Ectodermal cell (in vitro differentiated cells): ENCODE results near the gene TLR7. TPM values are rescaled to one million over a fixed set of nuclear protein-coding genes. Genes with fewer than 3 reads are reported as not detected.

Experiments used
- H3K27ac ChIP-seq: 2 replicates; pipeline ENCODE4 v1.7.0; 2013; ENCODE audit warnings: mild to moderate bottlenecking, low read depth, low read length; ENCODE audit not compliant: insufficient read depth, poor library complexity, severe bottlenecking
- H3K27me3 ChIP-seq: 2 replicates; pipeline ENCODE4 v1.7.0; 2013; ENCODE audit warnings: mild to moderate bottlenecking, low read length; ENCODE audit not compliant: insufficient read depth, control insufficient read depth, poor library complexity, severe bottlenecking
- H3K36me3 ChIP-seq: one replicate; pipeline ENCODE4 v1.7.0; 2013; ENCODE audit warnings: low read length; ENCODE audit not compliant: control insufficient read depth, insufficient read depth
- H3K4me1 ChIP-seq: one replicate; pipeline ENCODE4 v1.7.0; 2013; ENCODE audit warnings: low read length; ENCODE audit not compliant: control insufficient read depth, insufficient read depth
- H3K4me3 ChIP-seq: 2 replicates; pipeline ENCODE4 v1.7.0; 2013; ENCODE audit warnings: low read depth, low read length, control low read depth; ENCODE audit not compliant: insufficient read depth
- H3K9me3 ChIP-seq: 2 replicates; pipeline ENCODE4 v1.7.0; 2013; ENCODE audit warnings: mild to moderate bottlenecking, low read length, moderate library complexity; ENCODE audit not compliant: control insufficient read depth
- WGBS, 2 experiments: methylation state at CpG; one replicate each; pipeline ENCODE4 v1.1.7; 2013; ENCODE audit warnings: missing lambda C conversion rate in 2 of 2; 5-methylcytosine and 5-hydroxymethylcytosine counted together
- polyA plus RNA-seq, 4 experiments: library from polyadenylated mRNA; stranded (reverse); fragments of 50-300 nt; gene quantifications; one replicate each; pipeline ENCODE4 v1.2.3, GENCODE V29; 2013

Gene TLR7
- not detected for polyA plus RNA-seq (2013, experiment 1 of 4)
- polyA plus RNA-seq (2013, experiment 2 of 4): 0.07 TPM
- polyA plus RNA-seq (2013, experiment 3 of 4): not detected
- not detected for polyA plus RNA-seq (2013, experiment 4 of 4)

GRCh38 chrX:12866451-12867377, at the start of gene TLR7:
Gene TLR7 (plus strand): TSS chrX:12867072. CDS start chrX:12867579, 507 bp downstream.
- 91 to 95% methylated on average over 5 to 6 of the region's 7 CpGs for WGBS, 2 experiments
- Histone ChIP-seq H3K36me3 (no peaks in the 10 kb centered on the region), H3K27me3 (no peaks in the 10 kb centered on the region), H3K4me3 (no peak within 1 kb of the TSS), H3K9me3 (no peaks in the 10 kb centered on the region), H3K4me1 (no peaks in the 10 kb centered on the region), H3K27ac (no peak within 1 kb of the TSS)

GRCh38 chrX:12817528-12817927, 49.3 kb upstream of the TLR7 start:
- no peaks in the 10 kb centered on the region for H3K9me3 ChIP-seq
- H3K4me1 ChIP-seq: no peaks in the 10 kb centered on the region
- no peak overlapping the region for H3K4me3 ChIP-seq
- H3K27me3 ChIP-seq: no peaks in the 10 kb centered on the region
- H3K36me3 ChIP-seq: no peaks in the 10 kb centered on the region
- no peak overlapping the region for H3K27ac ChIP-seq
- WGBS, 2 experiments: 73 to 76% methylated on average over 5 of the region's 5 CpGs

GRCh38 chrX:12819222-12819621, 47.6 kb upstream of the TLR7 start:
- Histone ChIP-seq H3K9me3 (no peaks in the 10 kb centered on the region), H3K4me1 (no peaks in the 10 kb centered on the region), H3K27me3 (no peaks in the 10 kb centered on the region), H3K27ac (no peak overlapping the region), H3K36me3 (no peaks in the 10 kb centered on the region), H3K4me3 (no peak overlapping the region)
- WGBS, 2 experiments: 95 to 98% methylated on average over 9 of the region's 9 CpGs

GRCh38 chrX:12820737-12821136, 46.1 kb upstream of the TLR7 start:
- Histone ChIP-seq H3K4me1 (no peaks in the 10 kb centered on the region), H3K27ac (no peak overlapping the region), H3K9me3 (no peaks in the 10 kb centered on the region), H3K4me3 (no peak overlapping the region), H3K27me3 (no peaks in the 10 kb centered on the region), H3K36me3 (no peaks in the 10 kb centered on the region)
- WGBS, 2 experiments: 96 to 98% methylated on average over 6 to 7 of the region's 7 CpGs

GRCh38 chrX:12824944-12825343, 41.9 kb upstream of the TLR7 start:
- no peak overlapping the region for H3K27ac ChIP-seq
- H3K36me3 ChIP-seq: no peaks in the 10 kb centered on the region
- no peaks in the 10 kb centered on the region for H3K4me1 ChIP-seq
- H3K9me3 ChIP-seq: no peaks in the 10 kb centered on the region
- 86% methylated on average over 9 of the region's 9 CpGs for WGBS, 2 experiments
- H3K4me3 ChIP-seq: no peak overlapping the region
- no peaks in the 10 kb centered on the region for H3K27me3 ChIP-seq

GRCh38 chrX:12825801-12826200, 41.1 kb upstream of the TLR7 start:
- 93 to 95% methylated on average over 8 of the region's 8 CpGs for WGBS, 2 experiments
- no peaks in the 10 kb centered on the region for H3K36me3 ChIP-seq

GRCh38 chrX:12843061-12843667, 23.7 kb upstream of the TLR7 start:
- 96 to 97% methylated on average over 2 of the region's 2 CpGs for WGBS, 2 experiments
- H3K4me1 ChIP-seq: no peaks in the 10 kb centered on the region
- no peak overlapping the region for H3K4me3 ChIP-seq
- H3K27me3 ChIP-seq: no peaks in the 10 kb centered on the region
- no peaks in the 10 kb centered on the region for H3K9me3 ChIP-seq
- H3K36me3 ChIP-seq: no peaks in the 10 kb centered on the region
- no peak overlapping the region for H3K27ac ChIP-seq

More at GRCh38 chrX:12825801-12826200, 41.1 kb upstream of the TLR7 start:
- H3K27ac ChIP-seq: no peak overlapping the region
- H3K27me3 ChIP-seq: no peaks in the 10 kb centered on the region
- no peaks in the 10 kb centered on the region for H3K9me3 ChIP-seq
- H3K4me1 ChIP-seq: no peaks in the 10 kb centered on the region
- no peak overlapping the region for H3K4me3 ChIP-seq

GRCh38 chrX:12843668-12844279, 23.1 kb upstream of the TLR7 start:
- Histone ChIP-seq H3K27me3 (no peaks in the 10 kb centered on the region), H3K36me3 (no peaks in the 10 kb centered on the region), H3K9me3 (no peaks in the 10 kb centered on the region), H3K27ac (no peak overlapping the region), H3K4me1 (no peaks in the 10 kb centered on the region), H3K4me3 (no peak overlapping the region)
- WGBS, 2 experiments: 66 to 79% methylated on average over 4 of the region's 6 CpGs

GRCh38 chrX:12844319-12844718, 22.6 kb upstream of the TLR7 start:
- Histone ChIP-seq H3K4me1 (no peaks in the 10 kb centered on the region), H3K27me3 (no peaks in the 10 kb centered on the region), H3K36me3 (no peaks in the 10 kb centered on the region), H3K9me3 (no peaks in the 10 kb centered on the region), H3K4me3 (no peak overlapping the region), H3K27ac (no peak overlapping the region)
- WGBS, 2 experiments: 85 to 96% methylated on average over 2 to 3 of the region's 3 CpGs

- WGBS, 2 experiments: 89 to 92% methylated on average over 6 to 7 of the region's 7 CpGs
- Histone ChIP-seq H3K9me3 (no peaks in the 10 kb centered on the region), H3K4me3 (no peak overlapping the region), H3K36me3 (no peaks in the 10 kb centered on the region), H3K27ac (no peak overlapping the region), H3K27me3 (no peaks in the 10 kb centered on the region), H3K4me1 (no peaks in the 10 kb centered on the region)
These were observed 1.5 kb upstream of the TLR7 start for GRCh38 chrX:12865359-12865758.
